Loucy (cell line): ENCODE measurements around the gene TRDMT1.

Experiments
- CTCF ChIP-seq: fragments of 200-600 bp; sonication (generic); conservative IDR thresholded peaks from 2 replicates; pipeline ENCODE4 v1.5.1; 2014; ENCODE audit warnings: mild to moderate bottlenecking, antibody characterized with exemption, low read length
- EZH2phosphoT487 ChIP-seq: fragments of 200-600 bp; IDR thresholded peaks from 2 replicates; pipeline ENCODE4 v1.6.1; 2018; ENCODE audit warnings: antibody characterized with exemption, mild to moderate bottlenecking, moderate library complexity, borderline replicate concordance

GRCh38 chr10:17153321-17153720, 48.2 kb downstream of the TRDMT1 start:
- no peak for TF ChIP-seq CTCF
- TF ChIP-seq EZH2phosphoT487: no peak
